Natural killer cell (primary cell): ENCODE data around the gene JAZF1. TPM values are rescaled to one million over a fixed set of nuclear protein-coding genes. Genes with fewer than 3 reads are reported as not detected.

Experiments used
- ATAC-seq, 3 donors: fragments of 150-1000 bp in 2 of 3; fragments of 200-7000 bp in 1 of 3; cut with Tn5 transposase; 1 replicate in 1 of 3; 2 replicates in 2 of 3; pipeline ENCODE4 v1.10.0; 2021; ENCODE audit warnings: mild to moderate bottlenecking in 2 of 3, moderate library complexity in 2 of 3
- DNase-seq, 2 donors: peaks; one replicate each; pipeline versions ENCODE4 v3.0.0 to v3.0.0-alpha.2; 2013 to 2021; ENCODE audit warnings: mixed read lengths in 1 of 2
- H3K27ac ChIP-seq: one replicate; pipeline ENCODE4 v1.5.1; 2013; ENCODE audit warnings: mild to moderate bottlenecking, low read length
- H3K27me3 ChIP-seq: one replicate; pipeline ENCODE4 v1.6.1; 2013; ENCODE audit warnings: low read length; ENCODE audit not compliant: control insufficient read depth, insufficient read depth
- H3K36me3 ChIP-seq: one replicate; pipeline ENCODE4 v1.6.1; 2013; ENCODE audit warnings: low read length; ENCODE audit not compliant: control insufficient read depth, insufficient read depth
- H3K4me1 ChIP-seq: one replicate; pipeline ENCODE4 v1.6.1; 2013; ENCODE audit warnings: low read length; ENCODE audit not compliant: control insufficient read depth, insufficient read depth
- H3K4me3 ChIP-seq: one replicate; pipeline ENCODE4 v1.5.1; 2013; ENCODE audit warnings: low read length
- H3K9me3 ChIP-seq: one replicate; pipeline ENCODE4 v1.6.1; 2013; ENCODE audit warnings: low read length; ENCODE audit not compliant: control insufficient read depth, insufficient read depth
- H3K27ac Mint-ChIP-seq, 2 donors: one replicate each; pipeline ENCODE4 v1.8.0; 2022; ENCODE audit warnings: mild to moderate bottlenecking in 2 of 2, mixed read lengths in 2 of 2, moderate library complexity in 1 of 2
- H3K27me3 Mint-ChIP-seq, 2 donors: one replicate each; pipeline ENCODE4 v1.8.0; 2022; ENCODE audit warnings: low read depth in 2 of 2, mixed read lengths in 2 of 2
- H3K36me3 Mint-ChIP-seq: one replicate; pipeline ENCODE4 v1.8.0; 2022; ENCODE audit warnings: mixed read lengths
- H3K4me1 Mint-ChIP-seq, 2 donors: one replicate each; pipeline ENCODE4 v1.8.0; 2022; ENCODE audit warnings: mixed read lengths in 2 of 2
- H3K4me3 Mint-ChIP-seq: one replicate; pipeline ENCODE4 v1.8.0; 2022; ENCODE audit warnings: mild to moderate bottlenecking, moderate library complexity, mixed read lengths
- H3K9me3 Mint-ChIP-seq, 2 donors: one replicate each; pipeline ENCODE4 v1.8.0; 2022; ENCODE audit warnings: mixed read lengths in 2 of 2
- WGBS: methylation state at CpG from one replicate; pipeline ENCODE4 v1.1.7; 2013; ENCODE audit warnings: missing lambda C conversion rate; ENCODE audit not compliant: insufficient coverage; 5-methylcytosine and 5-hydroxymethylcytosine counted together
- intact Hi-C: fragments of 100-400 bp; cut with micrococcal nuclease; formaldehyde crosslinking; loops from one replicate; pipeline ENCODE4 v1.14.2; 2022
- total RNA-seq, 4 donors: library from RNA; stranded (reverse); fragments of 120-200 nt in 1 of 4; gene quantifications; one replicate each; pipeline versions ENCODE4 v1.2.3 to v1.2.4, GENCODE V29; 2013 to 2022
- TF ChIP-seq, protein P1 (sequence below): fragments of 200-600 bp; IDR thresholded peaks from one replicate; pipeline ENCODE4 v1.8.0; 2022; ENCODE audit warnings: antibody characterized with exemption

JAZF1 gene
- total RNA-seq, 3 donors from 2014 or later (not counting 1 experiment from before 2014, with no cell fraction given) = 82.5 to 89.7 (median 87.6) TPM

DNA sequence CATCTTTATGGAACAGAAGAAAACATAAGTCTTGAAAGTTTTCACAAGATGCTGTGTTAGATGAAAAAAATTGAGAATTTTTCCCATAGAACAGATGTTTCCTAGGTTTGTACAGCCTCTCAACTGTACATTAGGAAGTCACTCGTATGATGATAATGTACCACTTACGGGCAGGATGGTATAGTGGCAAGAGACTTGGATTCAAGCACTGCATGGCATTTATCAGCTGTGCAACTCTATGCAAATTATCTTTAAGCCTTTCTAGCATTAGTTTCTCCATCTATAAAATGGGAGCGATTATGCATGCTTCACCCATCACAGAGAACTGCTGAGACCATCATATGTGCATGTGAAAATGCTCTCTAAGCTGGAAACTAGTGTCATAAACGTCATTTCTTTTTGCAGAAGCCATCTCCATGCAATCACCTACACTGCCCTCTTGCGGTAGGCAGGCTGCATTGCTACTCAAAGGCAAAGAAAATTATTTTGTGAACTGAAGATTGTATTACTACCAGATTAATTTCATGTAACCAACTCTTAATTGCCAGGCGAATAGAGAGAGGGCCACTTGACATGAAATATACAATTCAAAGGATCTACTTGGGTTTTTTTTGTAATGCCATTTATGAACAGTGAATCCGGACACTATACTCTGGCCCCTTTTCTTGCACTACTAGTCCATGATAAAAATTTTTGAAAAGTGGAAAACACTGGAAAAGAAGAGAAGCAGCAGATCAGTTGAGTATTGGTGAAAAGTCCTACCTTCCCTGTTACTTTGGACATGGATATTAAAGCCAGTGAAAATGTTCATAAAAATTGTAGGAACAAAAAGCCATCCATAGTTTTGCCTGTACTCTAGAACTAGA is 102.3 kb downstream of the JAZF1 start:
- intact Hi-C loops = loop anchor here (2.0 to 5.0 kb wide), 2 partner anchors 15 to 881 kb away; no protein-coding TSS in a partner anchor
- H3K27me3 ChIP-seq = no peaks in the 10 kb centered on the region
- no peaks in the 10 kb centered on the region for H3K36me3 ChIP-seq
- DNase-seq (peak in 1 of 2 donors; percentile 75), ATAC-seq (peak; percentile 86 to 97 (median 88))
- H3K4me1 Mint-ChIP-seq = peaks cover 70 to 74% of the 10 kb centered on the region in 2 donors
- no peak overlapping the region for H3K4me3 ChIP-seq
- no peaks in the 10 kb centered on the region for H3K36me3 Mint-ChIP-seq
- H3K27ac Mint-ChIP-seq = peak overlapping the region in 1 of 2 donors; percentile 20
- TF ChIP-seq, protein P1, sequence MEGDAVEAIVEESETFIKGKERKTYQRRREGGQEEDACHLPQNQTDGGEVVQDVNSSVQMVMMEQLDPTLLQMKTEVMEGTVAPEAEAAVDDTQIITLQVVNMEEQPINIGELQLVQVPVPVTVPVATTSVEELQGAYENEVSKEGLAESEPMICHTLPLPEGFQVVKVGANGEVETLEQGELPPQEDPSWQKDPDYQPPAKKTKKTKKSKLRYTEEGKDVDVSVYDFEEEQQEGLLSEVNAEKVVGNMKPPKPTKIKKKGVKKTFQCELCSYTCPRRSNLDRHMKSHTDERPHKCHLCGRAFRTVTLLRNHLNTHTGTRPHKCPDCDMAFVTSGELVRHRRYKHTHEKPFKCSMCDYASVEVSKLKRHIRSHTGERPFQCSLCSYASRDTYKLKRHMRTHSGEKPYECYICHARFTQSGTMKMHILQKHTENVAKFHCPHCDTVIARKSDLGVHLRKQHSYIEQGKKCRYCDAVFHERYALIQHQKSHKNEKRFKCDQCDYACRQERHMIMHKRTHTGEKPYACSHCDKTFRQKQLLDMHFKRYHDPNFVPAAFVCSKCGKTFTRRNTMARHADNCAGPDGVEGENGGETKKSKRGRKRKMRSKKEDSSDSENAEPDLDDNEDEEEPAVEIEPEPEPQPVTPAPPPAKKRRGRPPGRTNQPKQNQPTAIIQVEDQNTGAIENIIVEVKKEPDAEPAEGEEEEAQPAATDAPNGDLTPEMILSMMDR = peak; percentile 97
- H3K4me1 ChIP-seq = peaks cover 18% of the 10 kb centered on the region
- no peaks in the 10 kb centered on the region for H3K9me3 Mint-ChIP-seq
- no peaks in the 10 kb centered on the region for H3K9me3 ChIP-seq
- no peaks in the 10 kb centered on the region for H3K27me3 Mint-ChIP-seq
- 46% methylated on average over 7 of the region's 7 CpGs for WGBS
- H3K27ac ChIP-seq = no peak overlapping the region
- H3K4me3 Mint-ChIP-seq = no peak overlapping the region

DNA sequence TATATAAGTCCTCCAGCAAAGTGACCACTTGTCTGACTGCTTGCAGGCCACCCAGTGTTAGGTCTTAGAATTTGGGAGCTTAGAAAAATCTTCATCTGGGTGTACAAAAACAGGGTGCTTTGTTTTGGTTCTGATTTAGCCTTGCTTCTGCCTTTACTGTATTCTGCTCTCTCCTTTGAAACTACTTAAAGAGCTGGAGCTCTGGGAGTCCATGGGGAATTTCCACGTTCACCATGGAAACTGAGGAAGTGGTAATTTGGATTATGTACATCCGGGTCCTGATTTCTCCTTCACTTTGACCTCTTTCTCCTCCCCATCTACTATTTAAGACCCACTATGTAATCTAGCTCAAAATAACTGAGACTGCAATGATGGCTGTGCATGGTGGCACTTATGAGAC is 103.0 kb downstream of the JAZF1 start:
- H3K27me3 ChIP-seq = no peaks in the 10 kb centered on the region
- peaks cover 70 to 74% of the 10 kb centered on the region in 2 donors for H3K4me1 Mint-ChIP-seq
- H3K4me3 ChIP-seq = no peak overlapping the region
- no peaks in the 10 kb centered on the region for H3K36me3 Mint-ChIP-seq
- H3K27ac Mint-ChIP-seq = no peak overlapping the region
- ATAC-seq = no peak
- H3K9me3 Mint-ChIP-seq = no peaks in the 10 kb centered on the region
- H3K36me3 ChIP-seq = no peaks in the 10 kb centered on the region
- H3K9me3 ChIP-seq = no peaks in the 10 kb centered on the region
- TF ChIP-seq, protein P1 = no peak
- DNase-seq = no peak
- no peaks in the 10 kb centered on the region for H3K27me3 Mint-ChIP-seq
- intact Hi-C loops = loop anchor here (2.0 to 5.0 kb wide), 2 partner anchors 15 to 880 kb away; no protein-coding TSS in a partner anchor
- H3K4me3 Mint-ChIP-seq = no peak overlapping the region
- no CpG with 5 or more reads among the region's 2 CpGs for WGBS
- H3K4me1 ChIP-seq = peaks cover 18% of the 10 kb centered on the region
- H3K27ac ChIP-seq = no peak overlapping the region

DNA sequence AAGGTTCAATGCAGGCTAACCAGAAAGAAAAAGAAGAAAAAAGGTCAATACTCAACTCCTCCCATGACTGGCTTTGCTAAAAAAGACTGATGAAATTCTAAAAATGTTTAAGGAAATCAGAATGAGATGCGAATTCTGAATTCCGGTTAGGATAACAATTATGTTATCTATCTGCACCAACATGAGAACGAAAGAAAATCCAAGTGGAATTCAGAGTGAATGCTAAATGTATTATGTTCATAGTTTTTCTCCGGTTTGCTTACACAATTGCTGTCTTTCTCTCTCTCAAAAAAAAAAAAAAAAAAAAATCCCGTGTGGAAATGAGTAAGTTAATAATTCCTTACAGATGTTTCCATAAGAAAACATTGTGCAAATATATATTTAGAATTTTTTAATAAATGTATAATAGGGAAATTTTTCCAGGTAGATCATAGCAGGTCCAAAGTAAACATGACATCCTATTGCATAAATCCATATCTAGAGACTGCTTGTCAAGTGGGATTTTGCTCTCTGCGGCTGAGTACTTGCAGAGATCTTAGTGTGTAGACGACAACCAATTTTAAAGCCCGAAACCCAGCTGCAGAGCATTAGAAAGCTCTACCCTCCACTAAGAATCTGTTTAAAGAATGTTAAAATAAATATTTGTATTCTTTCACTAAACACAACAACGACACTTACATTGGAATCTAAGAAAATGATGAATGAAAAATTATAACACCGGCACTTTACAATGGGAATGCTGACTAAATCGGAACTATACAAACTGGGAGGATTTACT is 104.0 kb downstream of the JAZF1 start:
- H3K27ac ChIP-seq = no peak overlapping the region
- ATAC-seq (no peak), DNase-seq (no peak)
- H3K9me3 ChIP-seq = no peaks in the 10 kb centered on the region
- no peak overlapping the region for H3K4me3 ChIP-seq
- TF ChIP-seq, protein P1 = no peak
- Mint-ChIP-seq H3K4me3 (no peak overlapping the region), H3K4me1 (peaks cover 73 to 74% of the 10 kb centered on the region in 2 donors), H3K9me3 (no peaks in the 10 kb centered on the region), H3K27ac (no peak overlapping the region), H3K36me3 (no peaks in the 10 kb centered on the region), H3K27me3 (no peaks in the 10 kb centered on the region)
- H3K4me1 ChIP-seq = peaks cover 16% of the 10 kb centered on the region
- H3K36me3 ChIP-seq = no peaks in the 10 kb centered on the region
- intact Hi-C loops = loop anchor here (5.0 kb wide), 1 partner anchor 879 kb away; no protein-coding TSS in a partner anchor
- WGBS = 100% methylated on average over 3 of the region's 11 CpGs
- no peaks in the 10 kb centered on the region for H3K27me3 ChIP-seq
